GM18873 (cell line): ENCODE measurements around the gene ADCK2.
"Not testable (repeated sequence)": the region's sequence is repeated elsewhere in the genome, so short reads cannot be mapped to it uniquely, and the experiment has no call there.

Experiments used
- ATAC-seq: cut with Tn5 transposase; IDR thresholded peaks from one replicate; pipeline ENCODE4 v1.9.1; 2021; ENCODE audit warnings: mild to moderate bottlenecking, moderate library complexity, moderate number of reproducible peaks; ENCODE audit not compliant: unreplicated experiment, low FRiP score

Gene ADCK2

DNA sequence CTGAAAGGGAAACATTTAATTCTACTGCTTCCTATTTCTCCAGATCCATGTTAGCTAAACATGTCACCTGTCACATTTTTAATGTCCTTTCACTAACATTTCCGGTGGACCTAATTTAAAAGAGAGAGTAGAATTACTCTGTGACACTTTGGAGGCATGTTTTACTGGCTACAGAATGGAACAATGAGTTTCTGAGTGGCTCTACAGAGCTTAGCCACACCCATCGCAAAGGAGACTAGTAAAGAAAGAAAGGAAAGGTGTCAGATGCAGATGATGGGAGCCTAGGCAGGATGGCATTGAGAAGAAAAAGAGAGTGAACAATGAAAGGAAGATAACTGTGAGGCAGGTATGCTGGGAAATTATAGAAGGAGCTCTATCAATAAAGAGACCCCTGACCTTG is 59.7 kb downstream of the ADCK2 start:
- no peak for ATAC-seq

DNA sequence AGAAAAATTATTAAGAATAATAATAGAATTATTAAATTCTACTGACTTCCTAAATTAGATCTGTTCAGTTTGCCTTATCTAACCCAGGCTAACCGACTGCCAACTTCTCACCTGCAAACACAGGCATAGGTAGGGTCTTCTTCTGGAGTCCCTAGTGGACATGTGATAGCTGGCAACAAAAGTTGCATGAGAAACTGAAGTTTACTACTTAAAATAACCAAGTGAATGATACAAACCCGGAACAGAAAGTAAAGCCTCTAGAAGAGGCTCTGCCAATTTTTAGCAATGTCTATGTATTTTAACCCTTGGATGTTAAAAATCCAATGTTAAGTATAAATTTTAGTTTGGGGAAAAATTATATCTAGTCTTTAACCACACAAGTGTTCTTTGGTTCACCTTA is 61.4 kb downstream of the ADCK2 start:
- no peak for ATAC-seq

DNA sequence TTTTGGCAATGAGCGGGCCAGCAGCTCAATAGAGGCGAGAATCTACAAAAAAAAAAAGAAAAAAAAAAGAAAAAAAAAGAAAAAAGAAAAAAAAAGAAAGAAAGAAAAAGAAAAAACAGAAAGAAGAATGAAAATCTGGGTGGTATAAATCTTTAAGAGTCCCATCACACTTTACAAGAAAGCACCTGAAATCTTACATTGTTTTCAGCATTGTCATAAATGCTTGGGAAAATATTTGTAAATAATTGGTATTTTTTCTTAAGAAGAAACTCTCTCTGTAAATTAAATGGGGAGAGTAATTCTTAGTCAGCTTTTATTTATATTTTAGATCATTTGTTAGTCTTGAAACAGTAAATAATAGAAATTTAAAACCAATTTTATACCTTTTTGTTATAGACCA is 62.0 kb downstream of the ADCK2 start:
- ATAC-seq = no peak

DNA sequence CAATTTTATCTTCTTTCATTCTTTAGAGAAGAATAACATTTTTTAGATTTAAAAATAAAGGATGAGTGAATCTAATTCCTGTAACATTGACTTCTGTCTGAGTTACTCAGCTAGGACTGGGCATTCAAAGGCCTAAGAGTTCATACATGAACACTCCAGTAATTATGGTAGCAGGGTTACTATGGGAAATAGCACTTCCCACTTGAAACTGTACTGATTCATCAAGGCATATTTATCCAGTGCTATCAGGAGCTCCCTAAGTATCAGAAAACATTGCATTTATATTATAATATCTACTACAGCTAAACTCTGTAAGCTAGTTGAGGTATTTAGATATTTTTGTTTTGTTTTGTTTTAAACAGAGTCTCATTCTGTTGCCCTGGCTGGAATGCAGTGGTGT is 65.5 kb downstream of the ADCK2 start:
- ATAC-seq = no peak

DNA sequence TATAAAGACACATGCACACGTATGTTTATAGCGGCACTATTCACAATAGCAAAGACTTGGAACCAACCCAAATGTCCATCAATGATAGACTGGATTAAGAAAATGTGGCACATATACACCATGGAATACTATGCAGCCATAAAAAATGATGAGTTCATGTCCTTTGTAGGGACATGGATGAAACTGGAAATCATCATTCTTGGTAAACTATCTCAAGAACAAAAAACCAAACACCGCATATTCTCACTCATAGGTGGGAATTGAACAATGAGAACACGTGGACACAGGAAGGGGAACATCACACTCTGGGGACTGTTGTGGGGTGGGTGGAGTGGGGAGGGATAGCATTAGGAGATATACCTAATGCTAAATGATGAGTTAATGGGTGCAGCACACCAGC is 70.5 kb downstream of the ADCK2 start:
- ATAC-seq = not testable (repeated sequence)

DNA sequence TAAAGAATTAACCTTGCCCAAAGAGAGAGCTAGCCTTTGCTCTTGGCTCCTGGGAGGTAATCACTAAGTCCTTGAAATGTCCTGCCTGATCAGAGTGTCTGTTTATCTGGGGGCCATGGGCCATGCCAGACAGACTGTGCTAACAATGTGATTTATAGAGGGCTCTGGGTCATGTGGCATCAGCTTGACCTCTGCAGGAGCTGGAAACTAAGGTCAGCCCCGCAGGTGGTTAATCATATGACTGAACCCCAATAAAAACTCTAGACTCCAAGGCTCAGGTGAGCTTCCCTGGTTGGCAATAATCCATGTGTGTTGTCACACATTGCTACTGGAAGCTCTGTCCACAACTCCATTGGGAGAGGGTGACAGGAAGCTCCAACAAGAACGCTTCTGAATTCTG is 71.3 kb downstream of the ADCK2 start:
- ATAC-seq = no peak
